ENCODE data around the gene LYZL1.

DNA sequence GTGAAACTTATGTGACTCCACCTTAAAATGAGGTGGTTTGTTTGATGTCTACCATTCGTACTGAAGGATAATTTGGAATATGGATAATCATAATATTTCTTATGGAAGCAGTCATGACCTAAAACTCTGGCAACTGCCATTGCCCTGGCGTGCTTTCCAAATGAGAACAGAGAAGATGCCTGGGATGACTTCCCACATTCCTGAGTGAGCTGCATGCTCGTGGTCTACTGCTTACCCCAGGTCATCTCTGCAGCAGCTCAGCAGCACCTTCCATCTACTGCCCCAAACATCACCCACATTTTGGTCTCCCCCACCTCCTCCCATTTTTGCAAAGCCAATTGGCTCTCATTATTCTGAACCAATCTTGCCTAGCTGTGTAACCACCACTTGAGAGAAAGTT, 40.1 kb downstream of the LYZL1 start:
- TF ChIP-seq, protein P1, sequence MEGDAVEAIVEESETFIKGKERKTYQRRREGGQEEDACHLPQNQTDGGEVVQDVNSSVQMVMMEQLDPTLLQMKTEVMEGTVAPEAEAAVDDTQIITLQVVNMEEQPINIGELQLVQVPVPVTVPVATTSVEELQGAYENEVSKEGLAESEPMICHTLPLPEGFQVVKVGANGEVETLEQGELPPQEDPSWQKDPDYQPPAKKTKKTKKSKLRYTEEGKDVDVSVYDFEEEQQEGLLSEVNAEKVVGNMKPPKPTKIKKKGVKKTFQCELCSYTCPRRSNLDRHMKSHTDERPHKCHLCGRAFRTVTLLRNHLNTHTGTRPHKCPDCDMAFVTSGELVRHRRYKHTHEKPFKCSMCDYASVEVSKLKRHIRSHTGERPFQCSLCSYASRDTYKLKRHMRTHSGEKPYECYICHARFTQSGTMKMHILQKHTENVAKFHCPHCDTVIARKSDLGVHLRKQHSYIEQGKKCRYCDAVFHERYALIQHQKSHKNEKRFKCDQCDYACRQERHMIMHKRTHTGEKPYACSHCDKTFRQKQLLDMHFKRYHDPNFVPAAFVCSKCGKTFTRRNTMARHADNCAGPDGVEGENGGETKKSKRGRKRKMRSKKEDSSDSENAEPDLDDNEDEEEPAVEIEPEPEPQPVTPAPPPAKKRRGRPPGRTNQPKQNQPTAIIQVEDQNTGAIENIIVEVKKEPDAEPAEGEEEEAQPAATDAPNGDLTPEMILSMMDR (IDR thresholded peaks at IDR 0.05): no peak
- no peak for TF ChIP-seq ZFX (IDR thresholded peaks at IDR 0.05; ENCODE audit: borderline replicate concordance)

Measured in 22Rv1 (cell line).